Activated CD8-positive, alpha-beta T cell treated with anti-CD3 and anti-CD28 coated beads for 36 hours (primary cell): Measurements from ENCODE around the gene TTC23. TPM values are rescaled to one million over a fixed set of nuclear protein-coding genes. Genes with fewer than 3 reads are reported as not detected.

ENCODE experiments used
- ATAC-seq: fragments of 200-7000 bp; cut with Tn5 transposase; one replicate; pipeline ENCODE4 v1.10.0; 2021; ENCODE audit warnings: mild to moderate bottlenecking, moderate library complexity
- CTCF ChIA-PET: fragments of 350-600 bp; sonication (Branson Sonifier 250); formaldehyde crosslinking; loops from one replicate; lab custom pipeline; 2021; ENCODE audit warnings: antibody characterized with exemption; lab: Charles Lee
- POLR2A ChIA-PET: fragments of 350-600 bp; sonication (Branson Sonifier 250); formaldehyde crosslinking; loops from one replicate; lab custom pipeline; 2021; ENCODE audit warnings: antibody characterized with exemption; lab: Charles Lee
- DNase-seq: peaks from one replicate; pipeline ENCODE4 v3.0.0-alpha.2; 2020
- H3K27ac Mint-ChIP-seq: one replicate; pipeline ENCODE4 v1.8.0; 2021; ENCODE audit warnings: mild to moderate bottlenecking, mixed read lengths
- H3K27me3 Mint-ChIP-seq: one replicate; pipeline ENCODE4 v1.8.0; 2021; ENCODE audit warnings: mixed read lengths
- H3K36me3 Mint-ChIP-seq: one replicate; pipeline ENCODE4 v1.8.0; 2021; ENCODE audit warnings: low read depth, mixed read lengths
- H3K4me1 Mint-ChIP-seq: one replicate; pipeline ENCODE4 v1.8.0; 2021; ENCODE audit warnings: low read depth, mixed read lengths
- H3K4me3 Mint-ChIP-seq: one replicate; pipeline ENCODE4 v1.8.0; 2021; ENCODE audit warnings: mild to moderate bottlenecking, moderate library complexity, mixed read lengths
- H3K9me3 Mint-ChIP-seq: one replicate; pipeline ENCODE4 v1.8.0; 2021; ENCODE audit warnings: mixed read lengths
- intact Hi-C: fragments of 100-400 bp; cut with micrococcal nuclease; formaldehyde crosslinking; loops from one replicate; pipeline ENCODE4 v1.10.0; 2022
- total RNA-seq, 2 experiments: library from RNA; stranded (reverse); gene quantifications; one replicate each; pipeline ENCODE4 v1.2.3, GENCODE V29; 2021
- TF ChIP-seq, protein P1 (sequence below): fragments of 200-600 bp; IDR thresholded peaks from one replicate; pipeline ENCODE4 v1.8.0; 2022; ENCODE audit warnings: antibody characterized with exemption, mild to moderate bottlenecking

The TTC23 gene
- total RNA-seq, 2 experiments from 2014 or later, result 4.3 to 4.4 TPM

DNA sequence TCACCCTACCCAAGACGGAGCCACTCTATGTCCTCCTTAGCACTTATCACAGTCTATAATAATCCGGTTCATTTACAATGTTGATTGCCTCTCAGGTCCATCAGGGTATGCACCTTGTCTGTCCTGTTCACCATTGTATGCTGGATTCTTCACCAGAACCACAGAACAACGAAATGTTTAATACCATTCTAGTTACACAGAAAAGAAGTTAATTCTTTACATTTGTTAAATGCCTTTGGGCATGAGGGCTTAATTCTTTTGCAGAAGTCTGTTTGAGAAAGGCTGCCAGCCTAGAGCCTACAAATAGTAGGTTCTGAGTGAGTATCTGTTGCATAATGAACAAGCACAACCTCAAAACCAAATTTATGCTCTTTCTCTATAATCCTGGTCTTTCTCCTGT lies 22.6 kb downstream of the TTC23 start:
- TF ChIP-seq, protein P1, sequence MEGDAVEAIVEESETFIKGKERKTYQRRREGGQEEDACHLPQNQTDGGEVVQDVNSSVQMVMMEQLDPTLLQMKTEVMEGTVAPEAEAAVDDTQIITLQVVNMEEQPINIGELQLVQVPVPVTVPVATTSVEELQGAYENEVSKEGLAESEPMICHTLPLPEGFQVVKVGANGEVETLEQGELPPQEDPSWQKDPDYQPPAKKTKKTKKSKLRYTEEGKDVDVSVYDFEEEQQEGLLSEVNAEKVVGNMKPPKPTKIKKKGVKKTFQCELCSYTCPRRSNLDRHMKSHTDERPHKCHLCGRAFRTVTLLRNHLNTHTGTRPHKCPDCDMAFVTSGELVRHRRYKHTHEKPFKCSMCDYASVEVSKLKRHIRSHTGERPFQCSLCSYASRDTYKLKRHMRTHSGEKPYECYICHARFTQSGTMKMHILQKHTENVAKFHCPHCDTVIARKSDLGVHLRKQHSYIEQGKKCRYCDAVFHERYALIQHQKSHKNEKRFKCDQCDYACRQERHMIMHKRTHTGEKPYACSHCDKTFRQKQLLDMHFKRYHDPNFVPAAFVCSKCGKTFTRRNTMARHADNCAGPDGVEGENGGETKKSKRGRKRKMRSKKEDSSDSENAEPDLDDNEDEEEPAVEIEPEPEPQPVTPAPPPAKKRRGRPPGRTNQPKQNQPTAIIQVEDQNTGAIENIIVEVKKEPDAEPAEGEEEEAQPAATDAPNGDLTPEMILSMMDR, result no peak
- Mint-ChIP-seq H3K27me3 (no peaks in the 10 kb centered on the region), H3K27ac (no peak overlapping the region), H3K36me3 (no peaks in the 10 kb centered on the region), H3K9me3 (no peaks in the 10 kb centered on the region), H3K4me3 (no peak overlapping the region), H3K4me1 (no peaks in the 10 kb centered on the region)
- CTCF ChIA-PET, result interaction anchor here (0.9 kb wide), 1 partner anchor 13 kb away, joined by 3 read pairs; no protein-coding TSS in a partner anchor
- ATAC-seq (no peak), DNase-seq (no peak)
- intact Hi-C loops, result no loop called here
- POLR2A ChIA-PET, result no interaction called here

DNA sequence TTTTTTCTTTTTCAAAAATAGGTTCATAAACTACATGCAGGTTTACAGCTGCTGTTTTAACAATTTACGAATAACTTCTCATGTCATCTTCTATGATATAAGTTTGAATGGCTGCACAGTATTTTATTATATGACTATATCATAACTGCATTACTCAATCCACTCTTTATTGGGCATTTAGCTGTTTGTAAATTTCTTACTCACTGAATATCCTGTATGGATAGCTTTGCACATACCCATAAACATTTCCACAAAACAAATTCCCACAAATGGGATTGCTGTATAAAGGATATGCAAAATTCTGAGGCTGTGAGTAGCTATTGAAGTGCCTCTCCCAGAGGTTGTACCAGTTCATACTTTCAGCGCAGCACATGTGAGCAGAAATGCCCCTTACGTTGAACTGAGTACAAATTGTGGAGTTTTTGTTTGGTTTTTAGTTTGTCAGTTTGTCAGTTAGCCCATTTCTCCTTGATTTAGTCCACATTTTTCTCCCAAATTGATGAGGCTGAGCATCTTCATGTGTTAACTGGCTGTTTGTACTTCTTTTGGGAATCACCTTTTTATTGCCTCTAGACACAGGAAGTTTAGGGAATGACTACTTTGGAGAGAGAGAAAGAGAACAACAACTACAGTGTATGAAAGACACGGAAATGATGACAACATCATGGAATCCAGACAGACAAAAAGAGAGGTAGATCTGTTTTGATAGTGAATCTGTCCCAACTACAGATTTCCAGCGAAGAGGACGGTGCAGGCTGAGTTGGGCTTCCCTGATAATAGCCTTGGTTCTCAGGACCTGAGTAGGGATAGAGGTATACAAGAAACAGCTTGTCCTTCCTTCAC lies 24.8 kb downstream of the TTC23 start:
- intact Hi-C loops, result no loop called here

DNA sequence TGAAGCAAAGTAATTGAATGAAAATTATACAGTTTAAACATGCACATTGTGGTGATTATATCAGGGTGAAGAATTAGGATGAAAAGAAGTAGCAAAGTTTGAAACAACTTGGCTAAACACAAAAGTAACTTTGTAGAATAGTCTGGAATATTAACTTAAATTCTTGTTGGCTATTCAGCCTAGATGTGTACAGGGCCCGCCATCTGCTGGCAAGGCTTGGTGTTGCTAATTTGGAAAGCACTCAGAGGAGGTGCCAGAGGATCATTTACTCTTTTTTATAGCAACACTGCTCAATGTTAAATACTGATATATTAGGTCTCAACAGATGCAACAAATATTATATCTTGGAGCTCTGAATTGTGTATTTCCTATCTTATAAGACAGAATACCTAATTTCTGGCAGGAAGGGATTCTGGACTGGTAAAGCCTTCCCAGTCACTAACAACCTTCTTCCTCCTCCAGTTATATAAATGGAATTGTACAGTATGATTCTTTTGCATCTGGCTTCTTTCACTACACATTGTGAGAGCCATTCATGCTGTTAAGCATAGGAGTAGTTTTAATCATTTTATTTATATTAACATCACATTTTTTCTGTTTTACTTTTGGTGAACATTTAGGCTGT lies 36.1 kb downstream of the TTC23 start:
- Mint-ChIP-seq H3K27me3 (peaks cover 3% of the 10 kb centered on the region), H3K9me3 (no peaks in the 10 kb centered on the region), H3K36me3 (no peaks in the 10 kb centered on the region), H3K4me1 (no peaks in the 10 kb centered on the region), H3K4me3 (no peak overlapping the region), H3K27ac (no peak overlapping the region)
- ATAC-seq (peak; percentile 74), DNase-seq (peak; percentile 85)
- TF ChIP-seq, protein P1, result peak; percentile 92
- ChIA-PET CTCF (interaction anchor here (0.7 to 2.9 kb wide), 16 partner anchors 9 to 553 kb away, joined by 3 to 13 read pairs (median 3); partner anchors contain the start of gene SYNM), POLR2A (interaction anchor here (0.6 to 0.7 kb wide), 2 partner anchors 154 to 275 kb away, joined by 3 read pairs; no protein-coding TSS in a partner anchor)
- intact Hi-C loops, result loop anchor here (2.0 kb wide), 1 partner anchor 110 kb away; no protein-coding TSS in a partner anchor

More for the DNA sequence above, 24.8 kb downstream of the TTC23 start:
- ATAC-seq, result no peak
- H3K9me3 Mint-ChIP-seq, result no peaks in the 10 kb centered on the region
- no peaks in the 10 kb centered on the region for H3K27me3 Mint-ChIP-seq
- H3K4me3 Mint-ChIP-seq, result no peak overlapping the region
- POLR2A ChIA-PET, result interaction anchor here (0.6 kb wide), 1 partner anchor 624 kb away, joined by 3 read pairs; no protein-coding TSS in a partner anchor
- CTCF ChIA-PET, result interaction anchor here (1.2 to 1.4 kb wide), 2 partner anchors 11 to 124 kb away, joined by 3 read pairs; no protein-coding TSS in a partner anchor
- DNase-seq, result no peak
- H3K36me3 Mint-ChIP-seq, result no peaks in the 10 kb centered on the region
- H3K4me1 Mint-ChIP-seq, result no peaks in the 10 kb centered on the region
- no peak overlapping the region for H3K27ac Mint-ChIP-seq
- TF ChIP-seq, protein P1, result no peak

DNA sequence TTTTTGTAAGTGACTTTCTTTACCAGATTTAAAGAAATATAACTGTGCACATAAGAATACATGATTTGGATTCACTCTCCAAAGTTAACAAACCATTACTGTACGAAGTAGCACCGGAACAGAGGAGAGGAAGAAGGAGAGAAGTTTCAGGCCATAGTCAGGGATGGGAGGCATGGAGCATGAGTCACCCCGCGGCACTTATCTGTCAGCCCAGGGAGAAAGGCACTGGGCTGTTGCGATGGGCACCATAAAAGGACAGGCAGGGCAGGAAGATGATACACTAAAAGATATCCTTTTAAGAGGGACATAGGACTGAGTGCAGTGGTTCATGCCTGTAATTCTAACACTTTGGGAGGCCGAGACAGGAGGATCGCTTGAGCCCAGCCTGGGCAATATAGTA lies 37.0 kb downstream of the TTC23 start:
- ChIA-PET POLR2A (no interaction called here), CTCF (interaction anchor here (1.2 to 2.9 kb wide), 7 partner anchors 10 to 552 kb away, joined by 3 to 13 read pairs (median 3); partner anchors contain the start of gene SYNM)
- peaks cover 3% of the 10 kb centered on the region for H3K27me3 Mint-ChIP-seq
- ATAC-seq (no peak), DNase-seq (no peak)
- H3K27ac Mint-ChIP-seq, result no peak overlapping the region
- H3K36me3 Mint-ChIP-seq, result no peaks in the 10 kb centered on the region
- TF ChIP-seq, protein P1, result no peak
- H3K4me1 Mint-ChIP-seq, result no peaks in the 10 kb centered on the region
- no peaks in the 10 kb centered on the region for H3K9me3 Mint-ChIP-seq
- intact Hi-C loops, result loop anchor here (2.0 kb wide), 1 partner anchor 110 kb away; no protein-coding TSS in a partner anchor
- H3K4me3 Mint-ChIP-seq, result no peak overlapping the region
